ENCODE data around the gene MYBPC2.
A peak's percentile ranks its signal among the peaks of the same experiment; 100 is the strongest.
"Not testable (repeated sequence)": the region's sequence is repeated elsewhere in the genome, so short reads cannot be mapped to it uniquely, and the experiment has no call there.

The MYBPC2 gene
- 0.13 to 0.31 reads per million in 2 donors for total RNA-seq

DNA sequence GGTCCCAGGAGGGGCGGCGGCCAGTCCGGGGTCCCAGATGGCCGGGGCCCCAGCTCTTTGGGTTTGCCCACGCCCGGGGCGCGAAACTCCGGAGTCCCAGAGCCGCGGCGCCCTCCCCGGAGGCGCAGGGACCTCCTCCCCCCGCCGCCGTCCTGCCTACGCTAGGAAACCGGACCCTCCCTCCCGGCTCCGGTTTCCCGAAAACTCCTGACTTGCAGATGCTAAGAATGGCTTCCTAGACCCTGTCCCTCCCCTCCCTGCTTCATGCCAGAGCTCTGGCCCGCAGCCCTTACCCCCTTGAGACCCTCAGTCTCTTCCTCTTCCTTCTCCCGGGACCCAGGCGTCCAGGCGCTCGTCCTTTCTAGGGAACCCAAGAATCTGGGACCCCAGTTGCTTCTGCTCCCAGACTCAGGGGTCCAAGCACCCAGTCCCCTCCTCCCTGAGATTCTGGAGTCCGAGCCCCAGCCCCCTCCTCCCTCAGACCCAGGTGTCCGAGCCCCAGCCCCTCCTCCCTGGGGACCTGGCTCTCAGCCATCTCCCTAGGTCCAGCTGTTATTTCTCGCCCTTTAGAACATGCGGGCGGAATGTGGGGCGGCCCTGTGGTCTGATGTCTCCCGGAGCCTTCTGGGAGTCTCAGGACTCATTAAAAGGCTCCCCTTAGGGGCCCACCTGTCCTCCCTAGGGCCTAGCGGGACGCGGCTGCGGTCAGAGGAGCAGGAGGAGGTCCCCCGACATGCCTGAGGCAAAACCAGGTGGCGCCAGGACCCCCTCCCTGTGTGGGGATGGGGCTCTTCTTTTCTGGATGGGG is at the start of gene MYBPC2:
TSS of gene MYBPC2 (plus strand) at position 672 of the 808 bp plus-strand sequence. CDS start at position 734, 62 bp downstream.
- DNase-seq: no peak

DNA sequence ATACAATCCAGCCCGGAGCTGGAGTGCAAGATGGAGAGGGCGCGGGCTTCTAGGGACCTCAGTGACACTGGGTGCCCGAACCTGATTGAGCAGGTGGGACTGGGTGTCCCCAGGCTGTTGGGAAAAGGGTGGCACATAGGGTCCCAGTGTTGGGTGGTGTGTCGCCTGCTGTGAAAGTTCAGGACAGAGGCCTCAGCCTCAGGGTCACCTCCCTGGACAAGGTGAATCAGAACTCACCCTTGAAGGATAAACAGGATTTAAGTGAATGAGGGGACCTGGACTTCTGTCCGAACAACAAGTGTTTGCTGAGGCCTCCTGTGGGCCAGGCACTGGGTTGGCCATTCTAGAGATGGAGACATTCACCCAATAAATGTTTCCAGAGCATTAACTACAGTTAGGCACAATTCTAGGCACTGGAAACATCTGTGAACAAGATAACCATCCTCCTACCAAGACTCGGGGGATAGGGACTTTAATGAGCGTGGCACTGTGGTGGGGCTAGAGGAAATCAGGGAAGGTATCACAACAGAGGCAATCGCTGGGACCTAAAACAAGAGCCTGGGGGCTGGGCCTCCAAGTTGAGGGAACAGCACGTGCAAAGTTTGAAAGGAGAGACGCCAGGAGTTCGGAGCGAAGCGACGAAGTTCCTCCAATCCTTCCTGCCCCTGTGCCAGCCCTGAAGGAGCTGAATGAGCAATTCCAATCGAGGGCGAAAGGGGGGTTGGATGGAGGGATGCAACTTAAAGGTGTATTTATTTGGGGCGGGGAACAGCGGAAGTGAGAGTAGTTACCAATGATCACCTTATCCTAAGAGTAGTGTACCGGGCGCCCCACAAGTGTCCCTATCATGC is 49.5 kb upstream of the MYBPC2 start:
- DNase-seq: no peak

- DNase-seq: peak; percentile 97 to 99 (median 99)
Observed at GRCh38 chr19:50383852-50384684, 48.6 kb upstream of the MYBPC2 start, which contains the start of gene POLD1. TSS of gene POLD1 (plus strand) at chr19:50384347. CDS start at chr19:50398852, 14,505 bp downstream.

GRCh38 chr19:50384685-50385535 is 47.8 kb upstream of the MYBPC2 start:
- DNase-seq: no peak

DNA sequence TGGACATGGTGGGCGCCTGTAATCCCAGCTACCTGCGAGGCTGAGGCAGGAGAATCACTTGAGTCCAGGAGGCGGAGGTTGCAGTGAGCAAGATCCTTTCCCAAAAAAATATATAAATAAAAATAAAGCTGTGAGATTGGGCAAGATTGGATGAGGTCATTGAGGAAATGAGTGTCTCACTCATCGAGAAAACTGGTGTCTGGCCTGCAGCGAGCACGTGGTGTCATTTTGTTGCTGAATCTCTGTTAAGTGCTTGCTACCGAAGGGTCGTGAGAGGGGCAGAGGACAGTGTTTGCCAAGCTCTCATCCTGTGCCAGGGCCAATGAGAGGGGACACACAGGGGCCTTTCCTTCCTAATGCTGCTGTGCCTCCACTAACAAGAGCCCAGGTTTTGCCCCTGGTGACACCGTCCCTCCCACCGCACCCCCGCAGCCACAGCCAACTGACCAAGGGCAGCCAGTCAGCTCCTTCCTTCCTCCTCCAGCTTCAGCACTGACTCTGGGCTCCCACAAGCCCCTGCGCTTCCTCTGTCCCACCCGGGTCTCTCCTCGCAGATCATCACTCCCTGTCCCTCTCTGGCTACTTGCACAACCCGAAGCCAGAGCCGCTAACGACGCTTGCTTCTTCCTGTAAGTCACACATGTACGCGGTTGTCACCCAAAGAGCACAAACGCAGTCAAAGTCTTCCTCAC is 45.4 kb upstream of the MYBPC2 start:
- DNase-seq: no peak

DNA sequence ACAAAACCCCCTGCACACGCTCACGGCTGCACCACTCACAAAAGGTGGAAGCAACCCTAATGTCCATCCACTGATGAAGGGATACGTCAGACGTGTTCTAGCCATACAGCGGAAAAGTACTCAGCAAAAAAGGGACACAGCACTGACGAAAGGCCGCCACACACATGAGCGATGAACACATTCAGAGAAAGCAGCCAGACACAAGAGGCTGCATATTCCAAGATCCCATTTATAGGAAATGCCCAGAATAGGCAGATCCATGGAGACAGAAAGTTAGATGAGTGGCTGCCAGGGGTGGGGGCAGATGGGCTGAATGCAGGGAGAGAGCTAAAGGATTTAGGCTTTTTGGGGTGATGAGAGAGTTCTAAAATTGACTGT is 44.8 kb upstream of the MYBPC2 start:
- no peak for DNase-seq

GRCh38 chr19:50390295-50390694 is 42.4 kb upstream of the MYBPC2 start:
- not testable (repeated sequence) for DNase-seq

- DNase-seq: not testable (repeated sequence)
Observed at GRCh38 chr19:50390952-50391351, 41.7 kb upstream of the MYBPC2 start.

GRCh38 chr19:50392759-50393158 is 39.9 kb upstream of the MYBPC2 start:
- DNase-seq: no peak

GRCh38 chr19:50393589-50393988 is 39.1 kb upstream of the MYBPC2 start:
- no peak for DNase-seq

DNA sequence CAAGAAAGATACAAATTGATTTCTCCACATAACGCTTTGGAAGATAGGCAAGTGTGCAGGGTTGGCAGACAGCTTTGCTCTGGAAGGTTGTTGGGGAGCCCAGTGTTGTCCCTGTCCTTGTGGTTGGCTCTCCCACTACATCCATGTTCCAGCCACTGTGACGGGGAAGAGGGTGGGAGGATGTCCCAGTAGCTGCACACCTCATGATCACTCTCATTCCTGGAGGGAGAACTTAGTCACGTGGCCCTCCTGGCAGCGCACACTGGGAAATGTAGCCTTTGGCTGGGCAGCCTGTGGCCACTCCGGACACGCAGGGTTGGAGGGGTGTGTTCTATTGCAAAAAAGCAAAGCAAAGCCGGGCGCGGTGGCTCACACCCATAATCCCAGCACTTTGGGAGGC is 38.7 kb upstream of the MYBPC2 start:
- DNase-seq: no peak

DNA sequence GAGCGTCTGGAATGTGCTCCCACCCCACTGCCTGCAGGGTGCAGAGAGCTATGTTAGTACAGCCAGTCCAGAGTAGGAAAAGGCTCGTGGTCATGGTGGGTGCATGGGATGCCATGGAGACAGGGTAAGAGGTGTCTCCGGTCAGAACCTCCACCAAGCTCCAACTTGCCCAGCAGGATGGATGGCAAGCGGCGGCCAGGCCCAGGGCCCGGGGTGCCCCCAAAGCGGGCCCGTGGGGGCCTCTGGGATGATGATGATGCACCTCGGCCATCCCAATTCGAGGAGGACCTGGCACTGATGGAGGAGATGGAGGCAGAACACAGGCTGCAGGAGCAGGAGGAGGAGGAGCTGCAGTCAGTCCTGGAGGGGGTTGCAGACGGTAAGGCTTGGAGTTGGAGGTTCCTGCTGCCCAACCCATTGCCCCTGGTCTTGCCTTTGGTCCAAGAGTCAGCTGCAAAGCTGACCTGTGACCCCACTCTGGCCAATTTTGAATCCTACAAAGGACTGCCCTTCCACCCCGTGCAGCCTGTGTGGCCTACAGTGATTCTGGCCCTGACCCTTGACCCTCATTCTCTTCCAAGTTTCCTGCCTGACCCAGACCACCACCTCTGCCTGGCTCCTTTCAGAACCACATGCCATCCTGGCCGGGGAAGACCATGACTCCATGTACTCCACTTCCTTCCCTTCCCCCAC is 33.9 kb upstream of the MYBPC2 start:
- DNase-seq: no peak

DNA sequence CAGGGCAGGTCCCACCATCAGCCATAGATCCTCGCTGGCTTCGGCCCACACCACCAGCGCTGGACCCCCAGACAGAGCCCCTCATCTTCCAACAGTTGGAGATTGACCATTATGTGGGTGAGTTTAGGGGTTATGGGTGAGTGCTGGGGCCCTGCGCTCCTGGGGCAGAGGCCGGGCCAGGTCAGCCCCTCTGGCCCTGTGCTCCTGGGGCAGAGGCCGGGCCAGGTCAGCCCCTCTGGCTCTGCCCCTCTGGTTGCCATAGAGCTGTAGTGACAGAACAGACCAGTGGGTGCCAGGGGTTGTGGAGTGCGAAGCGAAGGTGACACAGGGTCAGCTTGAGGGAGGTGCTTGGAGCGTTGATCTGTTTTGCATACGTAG is 33.3 kb upstream of the MYBPC2 start:
- DNase-seq: no peak

DNA sequence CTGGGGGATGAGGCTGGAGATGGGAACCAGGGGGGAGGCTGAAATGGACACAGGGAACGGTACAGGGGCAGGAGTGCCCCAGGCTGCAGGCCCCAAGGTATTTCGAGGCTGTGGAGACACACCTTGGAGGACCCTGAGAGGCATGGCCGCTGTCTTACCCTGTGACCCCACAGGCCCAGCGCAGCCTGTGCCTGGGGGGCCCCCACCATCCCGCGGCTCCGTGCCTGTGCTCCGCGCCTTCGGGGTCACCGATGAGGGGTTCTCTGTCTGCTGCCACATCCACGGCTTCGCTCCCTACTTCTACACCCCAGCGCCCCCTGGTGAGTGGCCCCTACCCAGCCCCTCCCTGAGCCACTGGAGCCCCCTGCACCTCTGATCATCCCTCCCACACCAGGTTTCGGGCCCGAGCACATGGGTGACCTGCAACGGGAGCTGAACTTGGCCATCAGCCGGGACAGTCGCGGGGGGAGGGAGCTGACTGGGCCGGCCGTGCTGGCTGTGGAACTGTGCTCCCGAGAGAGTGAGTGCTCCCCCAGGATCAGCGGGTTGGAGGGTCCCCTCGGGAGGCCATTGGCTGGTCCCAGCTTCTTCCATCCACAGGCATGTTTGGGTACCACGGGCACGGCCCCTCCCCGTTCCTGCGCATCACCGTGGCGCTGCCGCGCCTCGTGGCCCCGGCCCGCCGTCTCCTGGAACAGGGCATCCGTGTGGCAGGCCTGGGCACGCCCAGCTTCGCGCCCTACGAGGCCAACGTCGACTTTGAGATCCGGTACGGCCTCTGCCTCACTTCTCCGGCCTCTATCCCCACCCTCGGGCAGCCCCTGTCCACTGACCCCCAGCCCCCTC is 30.9 kb upstream of the MYBPC2 start:
- no peak for DNase-seq

- DNase-seq: no peak
Observed at GRCh38 chr19:50402544-50403301, 30.0 kb upstream of the MYBPC2 start.

DNA sequence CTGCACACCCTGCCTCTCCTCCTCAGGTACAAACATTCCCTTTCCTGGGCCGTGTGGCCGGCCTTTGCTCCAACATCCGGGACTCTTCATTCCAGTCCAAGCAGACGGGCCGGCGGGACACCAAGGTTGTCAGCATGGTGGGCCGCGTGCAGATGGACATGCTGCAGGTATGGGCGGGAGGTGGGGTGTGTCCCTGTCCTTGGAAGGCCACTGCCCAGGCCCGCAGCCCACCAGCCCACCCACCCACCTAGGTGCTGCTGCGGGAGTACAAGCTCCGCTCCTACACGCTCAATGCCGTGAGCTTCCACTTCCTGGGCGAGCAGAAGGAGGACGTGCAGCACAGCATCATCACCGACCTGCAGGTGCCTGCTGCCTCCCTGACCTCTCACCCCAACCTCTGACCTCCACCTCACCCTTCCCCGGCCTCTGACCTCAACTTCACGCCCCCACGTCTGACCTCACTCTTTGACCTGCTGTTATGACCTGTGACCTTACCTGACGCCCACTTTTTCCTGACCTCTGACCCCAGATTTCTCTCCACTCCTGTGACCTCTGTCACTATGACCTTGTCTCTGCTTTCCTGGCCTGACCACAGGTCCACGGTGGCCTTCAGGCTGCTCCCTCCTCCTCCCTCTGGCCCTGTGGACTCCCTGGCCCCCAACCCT is 26.4 kb upstream of the MYBPC2 start:
- DNase-seq: no peak

DNA sequence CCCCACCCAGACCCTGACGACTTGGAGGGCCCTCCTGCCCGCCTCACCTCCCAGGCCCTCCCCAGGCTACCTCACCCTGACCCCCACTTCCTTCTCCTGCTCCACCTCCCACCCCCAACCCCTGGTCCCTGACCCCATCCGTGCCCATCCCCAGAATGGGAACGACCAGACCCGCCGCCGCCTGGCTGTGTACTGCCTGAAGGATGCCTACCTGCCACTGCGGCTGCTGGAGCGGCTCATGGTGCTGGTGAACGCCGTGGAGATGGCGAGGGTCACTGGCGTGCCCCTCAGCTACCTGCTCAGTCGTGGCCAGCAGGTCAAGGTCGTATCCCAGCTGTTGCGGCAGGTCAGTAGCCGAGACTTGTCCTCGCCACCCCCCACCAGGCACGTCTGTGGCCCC is 25.9 kb upstream of the MYBPC2 start:
- DNase-seq: no peak

- DNase-seq: no peak
Observed at GRCh38 chr19:50409347-50409746, 23.3 kb upstream of the MYBPC2 start.
